Measurements from ENCODE around the gene MN1. TPM values are rescaled to one million over a fixed set of nuclear protein-coding genes. Genes with fewer than 3 reads are reported as not detected.

The MN1 gene
- total and polyA plus RNA-seq, 5 donors: 3.8 to 12.2 (median 10.1) TPM

DNA sequence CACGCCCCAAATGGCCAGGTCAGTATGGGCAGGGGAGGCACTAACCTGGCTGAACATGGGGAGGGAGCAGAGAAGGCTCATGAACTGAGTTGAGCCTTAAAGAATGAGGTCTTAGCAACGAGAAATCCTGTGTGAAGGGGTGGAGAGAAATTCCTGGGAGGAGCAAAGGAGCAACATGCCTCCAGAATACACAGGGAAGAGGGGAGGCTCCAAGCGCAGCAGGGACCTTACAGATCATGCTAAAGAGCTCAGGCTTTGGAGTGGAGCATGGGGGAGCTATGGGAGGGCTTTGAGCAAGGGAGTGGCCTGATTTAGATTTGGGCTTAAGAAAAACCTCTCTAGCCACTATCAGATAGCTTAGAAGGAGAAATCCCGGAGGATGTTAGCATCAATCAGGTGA is 88.1 kb downstream of the MN1 start:
- Histone ChIP-seq H3K9me3 (ENCODE audit: control insufficient read depth, low read length) (no peaks in the 10 kb centered on the region), H3K27ac (ENCODE audit: low read length) (no peak overlapping the region), H3K4me1 (ENCODE audit: control insufficient read depth, insufficient read depth, low read length) (peaks cover 4% of the 10 kb centered on the region), H3K27me3 (ENCODE audit: control insufficient read depth, insufficient read depth) (no peaks in the 10 kb centered on the region), H3K4me3 (ENCODE audit: low read length) (no peak overlapping the region)
- intact Hi-C loops (cut with DNase I): no loop called here
- DNase-seq: no peak
- 80% methylated on average over 4 of the region's 4 CpGs for WGBS
- ATAC-seq: no peak

DNA sequence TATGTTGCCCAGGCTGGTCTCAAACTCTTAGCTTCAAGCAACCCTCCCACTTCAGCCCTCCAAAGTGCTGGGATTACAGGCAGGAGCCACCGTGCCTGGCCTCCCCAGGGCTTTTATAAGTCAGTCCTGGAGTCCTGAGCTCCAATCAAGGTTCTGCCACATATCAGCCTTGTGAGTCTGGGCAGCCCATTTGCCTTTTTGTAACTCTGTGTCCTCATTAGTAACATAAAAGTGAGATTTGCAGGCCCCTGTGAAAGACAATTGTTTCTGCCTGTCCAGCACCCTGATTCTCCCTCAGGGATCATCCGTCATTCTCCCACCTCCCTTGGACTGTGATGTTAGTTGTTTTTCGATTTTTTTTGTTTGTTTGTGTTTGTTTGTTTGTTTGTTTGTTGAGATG is 89.8 kb downstream of the MN1 start:
- no peak overlapping the region for H3K4me3 ChIP-seq (ENCODE audit: low read length)
- no peaks in the 10 kb centered on the region for H3K9me3 ChIP-seq (ENCODE audit: control insufficient read depth, low read length)
- H3K27me3 ChIP-seq (ENCODE audit: control insufficient read depth, insufficient read depth): no peaks in the 10 kb centered on the region
- DNase-seq: no peak
- intact Hi-C loops (cut with DNase I): no loop called here
- ATAC-seq: no peak
- WGBS: 65% methylated on average over 3 of the region's 3 CpGs
- no peaks in the 10 kb centered on the region for H3K4me1 ChIP-seq (ENCODE audit: control insufficient read depth, insufficient read depth, low read length)
- H3K27ac ChIP-seq (ENCODE audit: low read length): no peak overlapping the region

DNA sequence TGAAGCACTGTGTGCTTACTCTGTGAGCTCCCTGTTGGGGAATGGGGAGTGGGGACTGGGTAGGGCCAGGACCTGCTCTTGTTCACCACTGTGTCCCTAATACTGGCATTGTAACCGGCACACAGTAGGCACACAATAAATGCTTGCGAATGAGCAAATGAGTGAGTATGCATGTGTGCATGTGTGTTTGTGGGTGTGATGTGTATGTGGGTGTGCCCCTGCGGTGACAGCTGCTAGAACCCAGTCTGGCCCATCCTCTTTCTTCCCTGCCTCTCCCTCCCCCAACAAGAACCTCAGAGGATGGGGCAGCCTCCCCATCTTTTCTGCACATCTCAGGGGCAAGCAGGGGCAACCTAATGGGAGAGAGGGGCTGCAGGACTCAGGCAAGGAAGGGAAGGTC is 90.5 kb downstream of the MN1 start:
- H3K27ac ChIP-seq (ENCODE audit: low read length): no peak overlapping the region
- intact Hi-C loops (cut with DNase I): no loop called here

DNA sequence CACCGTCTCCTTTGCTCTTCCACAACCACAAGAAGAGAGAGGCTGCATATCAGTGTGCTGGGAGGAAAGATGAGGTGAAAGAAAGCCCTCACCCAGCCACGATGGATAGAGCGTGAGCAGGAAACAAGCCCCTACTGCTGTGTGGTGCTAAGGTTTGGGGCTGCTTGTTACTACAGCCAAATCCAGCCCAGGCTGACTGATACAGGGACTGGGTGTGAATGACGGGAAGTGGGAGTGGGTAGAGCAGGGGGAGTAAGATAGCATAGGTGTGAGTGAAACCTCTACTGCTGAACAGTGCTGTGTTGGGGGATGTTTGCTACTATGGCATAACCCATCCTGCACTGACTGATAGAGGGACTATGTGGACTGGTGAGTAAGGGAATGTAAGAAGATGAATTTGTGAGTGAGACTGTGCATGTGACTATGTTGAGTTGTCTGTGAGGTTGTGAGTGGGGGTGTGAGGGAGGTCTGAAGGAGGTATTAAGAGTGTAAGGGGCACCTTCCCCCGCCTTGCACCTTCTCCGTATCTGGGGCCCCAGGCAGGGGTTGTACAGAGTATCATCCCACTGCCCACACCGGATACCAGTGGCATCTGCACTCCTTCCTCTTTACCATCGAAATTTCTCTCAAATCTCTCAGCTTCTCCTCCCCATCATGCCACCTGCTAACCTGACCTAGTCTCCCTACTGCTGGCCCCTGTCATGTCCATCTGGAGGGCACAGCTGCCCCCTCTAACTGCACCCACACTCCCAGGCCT is 91.5 kb downstream of the MN1 start:
- no peak overlapping the region for H3K4me3 ChIP-seq (ENCODE audit: low read length)
- H3K4me1 ChIP-seq (ENCODE audit: control insufficient read depth, insufficient read depth, low read length): no peaks in the 10 kb centered on the region
- intact Hi-C loops (cut with DNase I): no loop called here
- WGBS: 83% methylated on average over 8 of the region's 8 CpGs
- no peak overlapping the region for H3K27ac ChIP-seq (ENCODE audit: low read length)
- no peaks in the 10 kb centered on the region for H3K27me3 ChIP-seq (ENCODE audit: control insufficient read depth, insufficient read depth)
- no peak for DNase-seq
- no peak for ATAC-seq
- H3K9me3 ChIP-seq (ENCODE audit: control insufficient read depth, low read length): no peaks in the 10 kb centered on the region

More for the DNA sequence above, 90.5 kb downstream of the MN1 start:
- ATAC-seq (no peak), DNase-seq (no peak)
- Histone ChIP-seq H3K4me1 (ENCODE audit: control insufficient read depth, insufficient read depth, low read length) (no peaks in the 10 kb centered on the region), H3K27me3 (ENCODE audit: control insufficient read depth, insufficient read depth) (no peaks in the 10 kb centered on the region), H3K4me3 (ENCODE audit: low read length) (no peak overlapping the region), H3K9me3 (ENCODE audit: control insufficient read depth, low read length) (no peaks in the 10 kb centered on the region)
- WGBS: 91% methylated on average over 3 of the region's 3 CpGs

DNA sequence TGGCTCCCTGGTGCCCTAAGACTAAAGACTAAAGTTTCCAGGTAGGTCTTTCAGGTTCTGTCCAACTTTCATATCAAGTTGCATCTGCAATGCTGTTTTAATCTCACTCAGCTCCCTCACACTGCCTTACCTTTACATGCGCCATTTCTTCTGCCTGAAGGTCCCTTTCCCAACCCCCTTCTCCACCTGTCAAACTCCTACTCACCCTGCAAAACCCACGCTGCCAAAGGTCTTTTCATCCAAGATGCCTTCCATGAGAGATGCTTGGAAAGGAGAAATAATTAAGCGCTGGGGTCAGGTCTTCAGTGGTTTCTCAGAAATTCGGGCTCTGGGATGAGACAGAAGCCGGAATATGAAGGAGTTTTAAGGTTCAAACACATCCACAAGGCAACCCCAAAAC is 95.1 kb downstream of the MN1 start:
- 97% methylated on average over 5 of the region's 5 CpGs for WGBS
- intact Hi-C loops (cut with DNase I): no loop called here
- DNase-seq: no peak
- no peak overlapping the region for H3K4me3 ChIP-seq (ENCODE audit: low read length)
- no peak overlapping the region for H3K27ac ChIP-seq (ENCODE audit: low read length)
- H3K9me3 ChIP-seq (ENCODE audit: control insufficient read depth, low read length): no peaks in the 10 kb centered on the region
- no peaks in the 10 kb centered on the region for H3K27me3 ChIP-seq (ENCODE audit: control insufficient read depth, insufficient read depth)
- H3K4me1 ChIP-seq (ENCODE audit: control insufficient read depth, insufficient read depth, low read length): no peaks in the 10 kb centered on the region
- no peak for ATAC-seq

DNA sequence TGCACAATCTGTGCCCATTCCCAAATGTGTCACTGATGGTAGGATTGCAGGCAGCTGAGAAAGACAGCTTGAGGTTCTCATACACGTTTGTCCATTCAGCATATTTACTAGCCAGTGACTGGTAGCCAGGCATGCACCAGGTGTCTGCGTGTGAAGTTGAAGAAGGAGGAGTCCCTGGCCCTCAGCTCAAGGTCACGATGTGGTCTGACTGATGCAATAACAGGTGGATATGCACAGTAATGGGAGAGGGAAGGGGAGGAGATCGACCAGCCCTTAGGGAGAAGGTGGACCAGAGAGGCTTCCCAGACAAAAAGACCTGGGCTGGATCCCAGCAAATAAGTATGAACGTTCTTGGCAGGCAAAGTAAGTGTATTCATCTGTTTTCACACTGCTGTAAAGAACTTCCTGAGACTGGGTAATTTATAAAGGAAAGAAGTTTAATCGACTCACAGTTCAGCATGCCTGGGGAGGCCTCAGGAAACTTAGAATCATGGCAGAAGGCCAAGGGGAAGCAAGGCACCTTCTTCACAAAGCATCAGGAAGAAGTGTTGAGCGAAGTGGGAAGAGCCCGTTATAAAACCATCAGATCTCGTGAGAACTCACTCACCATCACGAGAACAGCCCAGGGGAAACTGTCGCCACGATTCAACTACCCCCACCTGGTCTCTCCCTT is 96.0 kb downstream of the MN1 start:
- intact Hi-C loops (cut with DNase I): no loop called here
- no peak for ATAC-seq
- DNase-seq: no peak
- H3K27ac ChIP-seq (ENCODE audit: low read length): no peak overlapping the region
- 53% methylated on average over 12 of the region's 12 CpGs for WGBS
- H3K9me3 ChIP-seq (ENCODE audit: control insufficient read depth, low read length): no peaks in the 10 kb centered on the region
- no peaks in the 10 kb centered on the region for H3K27me3 ChIP-seq (ENCODE audit: control insufficient read depth, insufficient read depth)
- no peaks in the 10 kb centered on the region for H3K4me1 ChIP-seq (ENCODE audit: control insufficient read depth, insufficient read depth, low read length)
- H3K4me3 ChIP-seq (ENCODE audit: low read length): no peak overlapping the region

DNA sequence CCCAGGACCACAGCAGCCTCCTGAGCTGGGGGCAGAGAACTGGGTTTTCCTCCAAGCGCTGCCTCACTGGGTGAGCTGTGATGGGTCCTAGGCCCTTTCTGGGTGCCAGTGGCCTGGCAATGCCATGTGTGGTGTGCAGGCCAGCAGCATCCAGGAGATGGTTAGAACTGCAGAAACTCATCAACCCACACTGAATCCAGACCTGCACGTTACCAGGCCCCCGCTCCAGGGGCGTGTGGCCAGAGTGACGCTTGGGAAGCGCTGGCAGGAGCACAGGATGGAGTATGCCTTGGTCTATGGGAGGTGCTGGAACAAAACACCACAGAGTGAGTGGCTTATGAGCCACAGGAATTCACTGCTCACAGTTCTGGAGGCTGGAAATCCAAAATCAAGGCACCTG is 97.0 kb downstream of the MN1 start:
- Histone ChIP-seq H3K9me3 (ENCODE audit: control insufficient read depth, low read length) (no peaks in the 10 kb centered on the region), H3K4me1 (ENCODE audit: control insufficient read depth, insufficient read depth, low read length) (no peaks in the 10 kb centered on the region), H3K4me3 (ENCODE audit: low read length) (no peak overlapping the region), H3K27me3 (ENCODE audit: control insufficient read depth, insufficient read depth) (no peaks in the 10 kb centered on the region), H3K27ac (ENCODE audit: low read length) (no peak overlapping the region)
- WGBS: 93% methylated on average over 6 of the region's 6 CpGs
- DNase-seq (no peak), ATAC-seq (no peak)
- intact Hi-C loops (cut with DNase I): no loop called here

DNA sequence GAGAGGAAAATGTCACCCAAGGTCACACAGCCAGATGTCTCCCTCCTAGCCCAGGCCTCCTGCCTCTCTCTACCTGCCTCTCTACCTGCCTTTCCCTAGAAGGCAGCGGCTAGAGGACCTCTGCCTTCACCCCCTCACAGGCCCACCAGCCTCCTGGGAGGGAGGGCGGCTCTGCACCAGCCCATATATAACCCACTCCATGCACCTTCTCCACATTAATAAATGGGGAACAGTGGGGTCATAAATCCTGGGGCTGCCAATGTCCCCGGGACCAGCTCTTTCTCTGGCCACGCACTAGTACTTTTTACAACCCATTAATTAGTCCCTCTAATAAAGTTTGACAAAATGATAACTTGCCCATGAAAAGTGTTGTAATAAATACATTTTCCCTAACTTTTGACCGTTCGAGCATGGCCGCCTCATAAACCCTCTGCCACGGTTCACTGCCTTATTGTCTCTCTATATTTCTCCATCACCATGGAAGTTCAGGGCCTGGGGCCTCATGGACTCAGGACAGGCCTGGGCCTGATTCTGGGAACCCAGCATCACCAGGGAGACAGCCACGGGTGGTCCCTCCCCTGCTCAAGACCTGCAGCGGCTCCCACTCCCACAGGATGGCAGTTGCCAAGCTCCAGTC is 102.1 kb downstream of the MN1 start:
- no peaks in the 10 kb centered on the region for H3K9me3 ChIP-seq (ENCODE audit: control insufficient read depth, low read length)
- intact Hi-C loops (cut with DNase I): no loop called here
- 83% methylated on average over 10 of the region's 10 CpGs for whole genome bisulfite sequencing
- no peak overlapping the region for H3K27ac ChIP-seq (ENCODE audit: low read length)
- no peak overlapping the region for H3K4me3 ChIP-seq (ENCODE audit: low read length)
- no peak for ATAC-seq
- H3K27me3 ChIP-seq (ENCODE audit: control insufficient read depth, insufficient read depth): no peaks in the 10 kb centered on the region
- DNase-seq: no peak
- H3K4me1 ChIP-seq (ENCODE audit: control insufficient read depth, insufficient read depth, low read length): no peaks in the 10 kb centered on the region

DNA sequence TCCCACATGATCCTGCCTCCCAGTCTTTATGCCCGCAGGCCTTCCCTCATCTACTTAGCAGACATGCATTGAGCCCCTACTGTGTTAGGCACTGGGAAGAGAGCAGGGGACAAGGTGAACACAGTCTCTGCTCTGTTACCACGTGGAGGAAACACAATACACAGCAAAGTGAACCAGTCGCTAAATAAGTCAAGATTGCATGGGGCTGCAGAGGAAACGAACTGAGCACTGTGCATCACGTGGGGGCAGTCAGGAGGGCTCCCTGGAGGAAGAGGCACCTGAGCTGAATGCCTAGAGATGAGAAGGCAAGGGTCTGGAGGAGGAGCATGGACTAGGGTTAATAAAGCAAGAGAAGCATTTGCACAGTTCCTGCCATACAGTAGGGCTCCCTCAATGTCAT is 102.7 kb downstream of the MN1 start:
- no peak overlapping the region for H3K4me3 ChIP-seq (ENCODE audit: low read length)
- WGBS: 70% methylated on average over 5 of the region's 5 CpGs
- no peaks in the 10 kb centered on the region for H3K4me1 ChIP-seq (ENCODE audit: control insufficient read depth, insufficient read depth, low read length)
- no peak overlapping the region for H3K27ac ChIP-seq (ENCODE audit: low read length)
- ATAC-seq: no peak
- intact Hi-C loops (cut with DNase I): no loop called here
- no peak for DNase-seq
- no peaks in the 10 kb centered on the region for H3K27me3 ChIP-seq (ENCODE audit: control insufficient read depth, insufficient read depth)
- H3K9me3 ChIP-seq (ENCODE audit: control insufficient read depth, low read length): no peaks in the 10 kb centered on the region
